IPS DF 19.7 (cell line): ENCODE data around the gene MS4A6E.

Experiments
- DNase-seq: peaks from one replicate; pipeline ENCODE4 v3.0.0-alpha.2; 2013; ENCODE audit warnings: low read depth, low spot score

Gene MS4A6E

GRCh38 chr11:60375316-60375715, 48.3 kb downstream of the MS4A6E start:
- DNase-seq: no peak

GRCh38 chr11:60376601-60377000, 49.5 kb downstream of the MS4A6E start:
- DNase-seq: no peak

GRCh38 chr11:60377401-60378136, 50.5 kb downstream of the MS4A6E start:
- DNase-seq: no peak

GRCh38 chr11:60378354-60378753, 51.3 kb downstream of the MS4A6E start, which contains the start of gene MS4A7:
MS4A7 (plus strand) TSS chr11:60378532; CDS start chr11:60383142, 4,610 bp downstream.
- DNase-seq: no peak

GRCh38 chr11:60389279-60389910, 62.3 kb downstream of the MS4A6E start:
- DNase-seq: no peak

- DNase-seq: no peak
Measured at GRCh38 chr11:60390419-60390818, 63.4 kb downstream of the MS4A6E start.
